ENCODE data around the gene DNAH9.
"Not testable (repeated sequence)": the region's sequence is repeated elsewhere in the genome, so short reads cannot be mapped to it uniquely, and the experiment has no call there.

Gene DNAH9

GRCh38 chr17:11953924-11954323 lies 355.7 kb downstream of the DNAH9 start:
- TF ChIP-seq, protein P1, sequence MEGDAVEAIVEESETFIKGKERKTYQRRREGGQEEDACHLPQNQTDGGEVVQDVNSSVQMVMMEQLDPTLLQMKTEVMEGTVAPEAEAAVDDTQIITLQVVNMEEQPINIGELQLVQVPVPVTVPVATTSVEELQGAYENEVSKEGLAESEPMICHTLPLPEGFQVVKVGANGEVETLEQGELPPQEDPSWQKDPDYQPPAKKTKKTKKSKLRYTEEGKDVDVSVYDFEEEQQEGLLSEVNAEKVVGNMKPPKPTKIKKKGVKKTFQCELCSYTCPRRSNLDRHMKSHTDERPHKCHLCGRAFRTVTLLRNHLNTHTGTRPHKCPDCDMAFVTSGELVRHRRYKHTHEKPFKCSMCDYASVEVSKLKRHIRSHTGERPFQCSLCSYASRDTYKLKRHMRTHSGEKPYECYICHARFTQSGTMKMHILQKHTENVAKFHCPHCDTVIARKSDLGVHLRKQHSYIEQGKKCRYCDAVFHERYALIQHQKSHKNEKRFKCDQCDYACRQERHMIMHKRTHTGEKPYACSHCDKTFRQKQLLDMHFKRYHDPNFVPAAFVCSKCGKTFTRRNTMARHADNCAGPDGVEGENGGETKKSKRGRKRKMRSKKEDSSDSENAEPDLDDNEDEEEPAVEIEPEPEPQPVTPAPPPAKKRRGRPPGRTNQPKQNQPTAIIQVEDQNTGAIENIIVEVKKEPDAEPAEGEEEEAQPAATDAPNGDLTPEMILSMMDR (IDR thresholded peaks at IDR 0.05; ENCODE audit: low read depth, low read length), result no peak
- DNase-seq (ENCODE audit: extremely low read depth, low read depth), result no peak

GRCh38 chr17:11954936-11955335 lies 356.7 kb downstream of the DNAH9 start:
- TF ChIP-seq, protein P1 (IDR thresholded peaks at IDR 0.05; ENCODE audit: low read depth, low read length), result no peak
- no peak for DNase-seq (ENCODE audit: extremely low read depth, low read depth)

DNA sequence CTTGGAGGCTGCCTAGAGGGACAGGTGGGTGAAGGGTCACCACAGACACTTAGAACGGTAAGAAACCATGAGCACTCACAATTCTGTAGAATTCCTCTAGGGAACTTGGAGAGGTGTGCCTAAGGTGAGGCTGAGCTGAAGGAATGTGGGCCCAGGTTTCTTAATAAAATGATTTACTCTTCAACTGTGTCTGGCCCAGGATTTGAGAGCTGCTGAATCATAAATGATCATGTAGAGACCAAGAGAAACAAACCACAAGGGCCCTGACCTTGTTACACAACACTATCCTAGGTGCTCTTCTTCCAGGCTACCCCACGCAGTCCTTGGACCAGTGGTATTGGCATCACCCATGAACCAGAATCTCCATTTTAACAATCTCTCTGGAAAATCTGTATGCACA lies 371.3 kb downstream of the DNAH9 start:
- TF ChIP-seq, protein P1 (IDR thresholded peaks at IDR 0.05; ENCODE audit: low read depth, low read length), result no peak
- DNase-seq (ENCODE audit: extremely low read depth, low read depth), result no peak

DNA sequence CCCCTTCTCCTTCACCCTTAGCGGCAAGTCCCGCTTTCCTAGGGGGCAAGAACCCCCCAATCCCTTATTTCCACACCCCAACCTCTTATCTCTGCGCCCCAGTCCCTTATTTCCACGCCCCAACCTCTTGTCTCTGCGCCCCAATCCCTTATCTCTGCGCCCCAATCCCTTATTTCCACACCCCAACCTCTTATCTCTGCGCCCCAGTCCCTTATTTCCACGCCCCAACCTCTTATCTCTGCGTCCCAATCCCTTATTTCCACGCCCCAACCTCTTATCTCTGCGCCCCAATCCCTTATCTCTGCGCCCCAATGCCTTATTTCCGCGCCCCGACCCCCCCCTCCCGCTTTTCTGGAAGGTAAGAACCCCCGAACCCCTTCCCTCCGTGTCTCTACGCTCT lies 374.5 kb downstream of the DNAH9 start:
- not testable (repeated sequence) for DNase-seq (ENCODE audit: extremely low read depth, low read depth)

GRCh38 chr17:11979795-11980194 lies 381.5 kb downstream of the DNAH9 start:
- TF ChIP-seq, protein P1 (IDR thresholded peaks at IDR 0.05; ENCODE audit: low read depth, low read length), result no peak
- no peak for DNase-seq (ENCODE audit: extremely low read depth, low read depth)

DNA sequence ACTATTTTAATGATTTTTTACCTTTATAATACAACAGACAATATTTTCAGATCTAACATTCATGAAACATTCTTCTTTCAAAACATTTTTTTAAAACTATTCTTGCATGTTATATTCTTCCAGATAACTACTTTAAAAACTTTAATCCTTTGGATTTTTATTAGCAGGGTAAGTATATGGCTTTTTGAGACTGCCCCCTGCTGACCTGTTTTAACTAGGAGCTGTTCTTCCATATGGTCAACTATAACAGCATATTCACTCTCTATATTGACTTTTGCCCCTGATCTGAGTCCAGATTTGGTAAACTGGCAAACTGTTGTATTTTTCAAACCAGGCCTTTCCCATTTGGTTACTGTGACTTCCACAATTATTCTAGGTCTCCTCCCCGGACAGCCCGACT lies 382.5 kb downstream of the DNAH9 start:
- TF ChIP-seq, protein P1 (IDR thresholded peaks at IDR 0.05; ENCODE audit: low read depth, low read length), result peak; percentile 8

GRCh38 chr17:11981862-11982261 lies 383.6 kb downstream of the DNAH9 start:
- DNase-seq (ENCODE audit: extremely low read depth, low read depth), result no peak
- TF ChIP-seq, protein P1 (IDR thresholded peaks at IDR 0.05; ENCODE audit: low read depth, low read length), result no peak

More for the DNA sequence above, 382.5 kb downstream of the DNAH9 start:
- no peak for DNase-seq (ENCODE audit: extremely low read depth, low read depth)

DNA sequence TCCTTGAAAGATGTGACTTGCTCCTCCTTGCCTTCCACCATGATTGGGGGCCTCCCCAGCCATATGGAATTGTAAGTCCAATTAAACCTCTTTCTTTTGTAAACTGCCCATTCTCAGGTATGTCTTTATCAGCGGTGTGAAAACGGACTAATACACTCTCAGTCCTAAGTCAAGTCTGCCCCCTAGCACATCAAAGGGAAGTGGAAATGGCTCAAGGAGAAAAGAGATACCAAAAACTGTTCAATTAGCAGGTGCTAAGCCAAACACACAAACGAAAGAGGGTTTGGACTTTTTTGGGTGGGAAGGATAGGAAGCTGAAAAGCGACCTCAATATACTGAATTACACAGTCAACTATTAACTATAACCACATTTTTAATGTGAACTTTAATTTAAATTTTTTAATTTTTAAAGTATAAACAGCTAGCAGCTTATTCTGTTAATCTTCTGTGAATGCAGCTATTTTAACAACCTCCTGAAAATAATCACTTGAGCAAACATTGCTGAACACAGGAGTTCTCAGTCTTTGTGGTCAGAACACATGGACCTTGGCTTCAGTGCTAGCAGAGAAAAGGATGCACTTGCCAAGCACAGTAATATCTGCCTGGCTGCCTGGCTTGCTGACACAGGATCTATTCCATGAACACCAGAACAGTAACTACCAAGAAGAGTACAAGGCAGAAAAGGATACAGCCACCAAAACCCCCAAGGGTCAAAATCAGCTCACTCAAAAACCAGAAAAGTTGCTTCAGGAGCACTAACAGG lies 388.1 kb downstream of the DNAH9 start:
- TF ChIP-seq, protein P1 (IDR thresholded peaks at IDR 0.05; ENCODE audit: low read depth, low read length), result no peak
- no peak for DNase-seq (ENCODE audit: extremely low read depth, low read depth)

Measured in AG09319 (cell line).